Thymus (tissue), 11 donors: Measurements from ENCODE around the gene DISC1. TPM values are rescaled to one million over a fixed set of nuclear protein-coding genes. Genes with fewer than 3 reads are reported as not detected.

Source experiments
- DNase-seq, 9 donors: peaks; one replicate each; pipeline ENCODE4 v3.0.0-alpha.2; 2013; ENCODE audit warnings: low spot score in 9 of 9, low read depth in 6 of 9, missing footprints in 1 of 9
- H3K27ac ChIP-seq, 2 donors: one replicate each; pipeline ENCODE4 v1.5.1; 2013; ENCODE audit warnings: control low read depth in 1 of 2, low read depth in 1 of 2, low read length in 1 of 2, mild to moderate bottlenecking in 1 of 2, moderate library complexity in 1 of 2
- H3K27me3 ChIP-seq, 2 donors: one replicate each; pipeline ENCODE4 v1.5.1; 2013; ENCODE audit warnings: low read length in 1 of 2; ENCODE audit not compliant: control insufficient read depth in 2 of 2, insufficient read depth in 1 of 2
- H3K36me3 ChIP-seq, 2 donors: one replicate each; pipeline ENCODE4 v1.5.1; 2013; ENCODE audit warnings: low read length in 1 of 2, mild to moderate bottlenecking in 1 of 2, moderate library complexity in 1 of 2; ENCODE audit not compliant: control insufficient read depth in 2 of 2, insufficient read depth in 2 of 2
- H3K4me1 ChIP-seq, 2 donors: one replicate each; pipeline ENCODE4 v1.5.1; 2013; ENCODE audit warnings: low read length in 2 of 2; ENCODE audit not compliant: control insufficient read depth in 2 of 2, insufficient read depth in 2 of 2
- H3K4me3 ChIP-seq, 2 donors: one replicate each; pipeline ENCODE4 v1.5.1; 2013; ENCODE audit warnings: low read length in 2 of 2, control low read depth in 1 of 2, mild to moderate bottlenecking in 1 of 2
- H3K9me3 ChIP-seq, 2 donors: one replicate each; pipeline ENCODE4 v1.5.1; 2013; ENCODE audit warnings: low read length in 1 of 2, mild to moderate bottlenecking in 1 of 2; ENCODE audit not compliant: control insufficient read depth in 2 of 2, insufficient read depth in 1 of 2
- WGBS: extraction: QIAGEN DNeasy Blood & Tissue Kit; methylation state at CpG from one replicate; pipeline ENCODE4 v1.1.7; 2013; 5-methylcytosine and 5-hydroxymethylcytosine counted together
- polyA plus RNA-seq: library from polyadenylated mRNA; stranded (reverse); fragments of 200-250 nt; gene quantifications from one replicate; pipeline ENCODE4 v1.2.3, GENCODE V29; 2013
- total RNA-seq: library from RNA; stranded (reverse); fragments of 120-200 nt; gene quantifications from one replicate; pipeline ENCODE4 v1.2.4, GENCODE V29; 2013
- donor health status: healthy.

DISC1 gene
- total and polyA plus RNA-seq, 2 donors, result 4.4 to 5.3 TPM

DNA sequence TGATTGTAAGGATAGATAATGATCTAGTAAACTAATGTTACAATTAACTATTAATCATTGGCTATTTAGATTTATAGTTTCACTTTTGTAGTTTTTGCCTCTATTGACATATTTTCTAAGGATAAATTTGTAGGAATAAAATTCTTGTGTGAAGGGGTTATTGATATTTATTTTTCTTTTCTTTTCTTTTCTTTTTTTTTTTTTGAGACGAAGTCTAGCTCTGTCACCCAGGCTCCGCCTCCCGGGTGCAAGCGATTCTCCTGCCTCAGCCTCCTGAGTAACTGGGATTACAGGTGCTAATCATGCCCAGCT, 24.0 kb upstream of the DISC1 start:
- H3K27ac ChIP-seq, result no peak overlapping the region
- no peaks in the 10 kb centered on the region for H3K27me3 ChIP-seq
- no peaks in the 10 kb centered on the region for H3K36me3 ChIP-seq
- no peak overlapping the region for H3K4me3 ChIP-seq
- DNase-seq, result no peak
- H3K9me3 ChIP-seq, result no peaks in the 10 kb centered on the region
- 97% methylated on average over 4 of the region's 4 CpGs for WGBS
- H3K4me1 ChIP-seq, result peaks cover 0 to 4% of the 10 kb centered on the region in 2 donors

DNA sequence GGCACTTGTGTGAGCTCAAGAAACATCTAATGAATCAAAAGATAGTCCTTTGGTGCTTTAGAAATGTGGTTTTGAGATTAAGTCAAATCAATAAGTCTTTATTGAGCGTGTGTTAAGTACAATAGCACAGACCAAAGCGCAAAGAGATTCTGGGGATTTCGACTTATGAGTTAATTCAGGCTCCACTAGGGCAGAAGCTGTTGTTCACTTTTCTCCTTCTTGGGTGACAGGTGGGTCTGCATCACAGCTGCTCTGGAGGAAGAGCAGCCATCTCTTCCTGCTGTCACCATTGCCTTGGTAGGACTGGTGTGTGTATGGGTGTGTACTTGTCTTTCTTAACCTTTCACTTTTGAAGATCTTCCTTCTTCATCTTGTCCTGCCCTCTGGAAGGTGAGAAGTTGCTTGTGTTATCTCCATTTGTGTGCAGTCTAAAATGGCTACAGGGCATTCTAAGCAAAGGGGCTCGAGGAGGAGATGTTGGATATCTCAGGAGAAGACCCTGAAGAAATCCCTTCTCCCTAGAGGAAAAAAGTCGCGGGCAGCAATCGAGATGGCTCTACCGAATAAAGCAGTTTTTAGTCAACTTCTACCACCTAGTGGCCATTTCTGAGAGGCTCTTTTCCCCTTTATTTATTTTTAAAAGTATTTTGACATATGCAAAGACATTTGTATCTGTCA, 22.9 kb upstream of the DISC1 start:
- 31% methylated on average over 8 of the region's 8 CpGs for WGBS
- no peaks in the 10 kb centered on the region for H3K36me3 ChIP-seq
- peak overlapping the region; percentile 80 to 83 for H3K27ac ChIP-seq
- peak; percentile 45 to 86 (median 64) for DNase-seq
- no peaks in the 10 kb centered on the region for H3K9me3 ChIP-seq
- no peaks in the 10 kb centered on the region for H3K27me3 ChIP-seq
- H3K4me1 ChIP-seq, result peaks cover 0 to 4% of the 10 kb centered on the region in 2 donors
- H3K4me3 ChIP-seq, result peak overlapping the region; percentile 49 to 63

DNA sequence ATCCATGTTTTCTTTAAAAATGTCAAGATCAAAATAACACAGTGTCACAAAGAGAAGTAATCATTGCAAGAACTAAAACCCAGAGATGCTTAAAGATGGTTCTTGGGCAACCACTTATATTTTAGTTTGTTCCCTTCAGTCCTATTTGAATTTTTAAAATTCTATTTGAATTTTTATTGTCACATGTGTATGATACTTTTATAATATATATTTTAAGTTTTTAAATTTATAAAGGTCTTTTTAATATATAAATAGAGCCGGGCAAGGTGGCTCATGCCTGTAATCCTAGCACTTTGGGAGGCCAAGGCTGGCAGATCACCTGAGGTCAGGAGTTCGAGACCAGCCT, 22.3 kb upstream of the DISC1 start:
- peak overlapping the region in 1 of 2 donors; percentile 49 for H3K4me3 ChIP-seq
- peaks cover 0 to 4% of the 10 kb centered on the region in 2 donors for H3K4me1 ChIP-seq
- WGBS, result 78% methylated on average over 2 of the region's 2 CpGs
- no peak for DNase-seq
- H3K9me3 ChIP-seq, result no peaks in the 10 kb centered on the region
- H3K27ac ChIP-seq, result no peak overlapping the region
- H3K27me3 ChIP-seq, result no peaks in the 10 kb centered on the region
- H3K36me3 ChIP-seq, result no peaks in the 10 kb centered on the region

DNA sequence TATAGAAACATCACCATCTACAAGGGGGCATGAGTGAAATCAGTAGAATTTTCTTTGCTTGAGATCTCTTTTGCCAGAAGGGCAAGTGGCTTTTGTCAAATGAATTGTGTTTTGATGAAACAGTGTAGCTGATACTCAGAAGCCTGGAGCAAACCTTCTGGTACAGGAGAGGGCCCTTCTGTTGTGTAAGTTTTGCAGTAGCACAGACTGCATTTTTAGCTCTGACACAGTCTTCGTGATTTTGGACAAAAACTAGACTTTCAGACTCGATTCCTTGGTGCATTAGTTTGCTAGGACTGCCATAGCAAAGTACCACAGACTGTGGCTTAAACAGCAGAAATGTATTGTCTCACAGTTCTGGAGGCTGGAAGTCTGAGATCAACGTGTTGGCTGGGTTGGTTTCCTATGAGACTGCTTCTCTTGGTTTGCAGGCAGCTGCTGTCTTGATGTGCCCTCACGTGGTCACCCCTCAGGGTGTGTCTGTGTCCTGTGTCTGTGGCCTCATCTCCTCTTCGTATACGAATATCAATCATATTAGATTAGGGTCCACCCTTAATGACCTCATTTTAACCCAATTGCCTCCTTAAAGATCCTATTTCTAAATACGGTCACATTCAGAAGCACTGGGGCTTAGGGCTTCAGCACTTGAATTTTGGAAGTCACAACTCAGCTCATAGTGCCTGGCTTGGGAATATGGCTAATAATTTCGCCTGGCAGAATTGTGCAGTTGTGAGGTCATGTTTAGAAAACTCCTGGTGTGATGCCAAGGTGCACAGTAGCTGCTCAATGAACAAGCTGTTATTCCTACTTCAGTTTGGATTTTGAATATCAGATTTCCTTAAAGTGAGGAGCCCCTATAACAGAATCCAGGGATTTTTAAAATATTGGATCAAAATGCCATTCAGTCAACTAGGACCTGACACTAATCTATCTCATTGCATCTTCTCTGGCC, 21.2 kb upstream of the DISC1 start:
- H3K27ac ChIP-seq, result no peak overlapping the region
- no peaks in the 10 kb centered on the region for H3K36me3 ChIP-seq
- no peaks in the 10 kb centered on the region for H3K9me3 ChIP-seq
- no peak for DNase-seq
- H3K4me3 ChIP-seq, result no peak overlapping the region
- H3K4me1 ChIP-seq, result peaks cover 0 to 4% of the 10 kb centered on the region in 2 donors
- 87% methylated on average over 8 of the region's 8 CpGs for WGBS
- no peaks in the 10 kb centered on the region for H3K27me3 ChIP-seq

DNA sequence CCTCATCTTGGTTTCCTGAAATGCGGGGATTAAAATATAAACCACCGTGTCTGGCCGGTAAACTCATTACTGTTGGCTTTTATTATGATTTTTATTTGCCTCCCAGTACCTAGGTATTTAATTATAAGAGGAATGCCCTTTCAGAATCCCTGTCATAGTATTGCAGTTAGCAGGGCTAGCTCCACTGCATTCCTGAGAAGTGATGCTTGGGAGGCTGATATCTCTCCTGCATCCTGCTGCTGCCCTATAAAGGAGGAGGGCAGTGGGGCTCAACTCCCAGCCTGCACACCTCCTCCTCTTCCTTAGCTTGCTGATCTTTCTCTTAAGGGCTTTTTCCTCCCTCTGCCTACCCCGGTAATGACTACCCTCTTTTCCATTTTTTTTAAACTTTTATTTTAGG, 19.9 kb upstream of the DISC1 start:
- no peak for DNase-seq

DNA sequence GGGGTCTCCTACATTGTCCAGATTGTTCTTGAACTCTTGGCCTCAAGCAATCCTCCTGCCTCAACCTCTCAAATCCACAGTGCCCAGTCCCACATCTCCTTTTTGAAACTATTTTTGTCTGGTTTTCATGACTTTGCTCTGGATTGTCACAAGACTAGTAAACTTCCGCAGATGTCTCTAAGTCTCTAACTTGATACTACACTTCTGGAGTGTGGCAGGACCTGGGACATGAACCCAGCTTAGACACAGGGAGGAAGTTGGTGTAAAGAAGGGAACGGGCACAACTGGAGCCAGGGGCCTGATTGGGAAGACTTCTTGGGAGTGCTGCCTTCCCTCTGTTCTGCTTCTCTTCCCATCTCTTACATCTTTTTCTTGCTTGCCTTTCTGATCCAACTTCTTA, 16.2 kb upstream of the DISC1 start:
- Histone ChIP-seq H3K4me3 (no peak overlapping the region), H3K36me3 (no peaks in the 10 kb centered on the region), H3K27me3 (no peaks in the 10 kb centered on the region), H3K27ac (no peak overlapping the region), H3K9me3 (no peaks in the 10 kb centered on the region), H3K4me1 (peaks cover 22 to 32% of the 10 kb centered on the region in 2 donors)
- no peak for DNase-seq
- WGBS, result 97% methylated on average over 2 of the region's 2 CpGs

More for the DNA sequence above, 19.9 kb upstream of the DISC1 start:
- Histone ChIP-seq H3K4me1 (peaks cover 9 to 14% of the 10 kb centered on the region in 2 donors), H3K36me3 (no peaks in the 10 kb centered on the region), H3K27me3 (no peaks in the 10 kb centered on the region), H3K27ac (no peak overlapping the region), H3K9me3 (no peaks in the 10 kb centered on the region), H3K4me3 (no peak overlapping the region)
- WGBS, result 91% methylated on average over 4 of the region's 4 CpGs

DNA sequence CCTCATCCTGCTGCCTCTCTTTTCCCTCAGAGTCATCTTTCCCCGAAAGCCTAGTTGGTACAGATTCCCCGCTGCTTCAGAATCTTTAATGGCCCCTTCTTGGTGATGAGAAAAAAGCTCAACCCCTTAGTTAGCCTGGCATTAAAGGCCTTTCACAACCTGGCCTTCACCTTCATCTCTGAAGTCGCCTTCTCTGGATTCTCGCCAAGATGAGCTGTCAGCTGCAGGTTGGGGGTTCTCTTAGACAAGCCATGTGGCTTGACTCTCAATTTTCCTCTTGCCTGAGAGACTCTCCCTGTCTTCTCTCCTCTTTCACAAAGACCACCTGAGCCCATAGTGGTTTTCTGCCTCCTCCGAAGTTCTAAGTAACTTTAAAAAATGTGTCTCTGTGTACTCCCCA, 15.5 kb upstream of the DISC1 start:
- WGBS, result 48% methylated on average over 5 of the region's 5 CpGs
- no peak overlapping the region for H3K27ac ChIP-seq
- no peaks in the 10 kb centered on the region for H3K36me3 ChIP-seq
- H3K9me3 ChIP-seq, result no peaks in the 10 kb centered on the region
- H3K4me3 ChIP-seq, result no peak overlapping the region
- H3K4me1 ChIP-seq, result peaks cover 22 to 32% of the 10 kb centered on the region in 2 donors
- DNase-seq, result no peak
- H3K27me3 ChIP-seq, result no peaks in the 10 kb centered on the region

DNA sequence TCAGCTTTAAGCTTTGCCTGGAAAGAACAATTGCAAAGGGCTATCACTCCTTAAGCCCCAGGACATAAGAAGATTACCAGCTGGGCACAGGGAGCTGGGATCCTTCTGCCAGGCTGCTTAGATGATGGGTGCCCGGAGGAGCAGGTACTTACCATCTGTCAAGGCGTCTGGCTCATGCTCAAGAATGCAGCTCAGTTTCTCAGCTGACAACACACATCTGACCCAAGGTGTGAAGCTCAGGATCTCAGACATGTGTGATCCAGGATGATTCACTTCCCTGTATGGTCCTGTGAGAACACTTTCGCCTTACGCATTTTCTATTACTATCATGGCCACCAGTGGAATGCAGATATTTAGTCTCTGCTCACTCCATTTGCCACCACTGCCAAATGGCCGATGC, 14.7 kb upstream of the DISC1 start:
- H3K27ac ChIP-seq, result peak overlapping the region; percentile 69 to 79

DNA sequence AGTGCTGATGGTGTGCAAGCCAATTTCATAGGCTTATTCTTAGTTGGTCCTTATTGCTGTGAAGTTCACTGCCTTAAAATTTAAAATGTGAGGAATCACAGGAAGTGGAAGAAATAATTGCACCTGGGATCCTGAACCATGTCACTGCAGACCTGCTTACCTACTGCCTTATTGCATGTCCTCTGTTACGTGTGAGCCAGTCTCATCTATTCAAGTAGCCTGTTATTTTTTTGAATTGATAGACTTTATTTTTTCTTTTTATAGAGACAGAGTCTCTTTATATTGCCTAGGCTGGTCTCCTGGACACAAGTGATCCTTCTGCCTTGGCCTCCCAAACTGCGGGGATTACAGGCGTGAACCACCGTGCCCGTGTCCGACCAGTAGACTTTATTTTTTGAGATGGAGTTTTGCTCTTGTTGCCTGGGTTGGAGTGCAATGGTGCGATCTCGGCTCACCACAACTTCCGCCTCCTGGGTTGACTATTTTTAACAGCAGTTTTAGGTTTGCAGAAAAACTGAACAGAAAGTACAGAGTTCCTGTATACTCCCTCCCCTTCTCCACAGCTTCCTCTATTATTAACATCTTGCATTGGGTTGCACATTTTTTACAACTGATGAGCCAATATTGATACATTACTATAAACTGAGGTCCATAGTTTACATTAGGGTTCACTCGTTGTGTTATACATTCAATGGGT, 14.0 kb upstream of the DISC1 start:
- Histone ChIP-seq H3K4me1 (peaks cover 22 to 32% of the 10 kb centered on the region in 2 donors), H3K27me3 (no peaks in the 10 kb centered on the region), H3K4me3 (peak overlapping the region in 1 of 2 donors; percentile 7), H3K9me3 (no peaks in the 10 kb centered on the region), H3K36me3 (no peaks in the 10 kb centered on the region), H3K27ac (peak overlapping the region; percentile 76 to 79)
- WGBS, result 11% methylated on average over 10 of the region's 10 CpGs
- peak in 5 of 9 donors; percentile 53 to 83 (median 58) for DNase-seq

More for the DNA sequence above, 14.7 kb upstream of the DISC1 start:
- no peak for DNase-seq
- Histone ChIP-seq H3K4me1 (peaks cover 22 to 32% of the 10 kb centered on the region in 2 donors), H3K4me3 (no peak overlapping the region), H3K9me3 (no peaks in the 10 kb centered on the region), H3K36me3 (no peaks in the 10 kb centered on the region), H3K27me3 (no peaks in the 10 kb centered on the region)
- 91% methylated on average over 5 of the region's 5 CpGs for WGBS
